SKM-1 (cell line): ENCODE measurements around the gene SYK.

Experiments
- DNase-seq: peaks from one replicate; lab custom pipeline; 2025; ENCODE audit not compliant: unreplicated experiment; lab: John Stamatoyannopoulos, UW

SYK gene

DNA sequence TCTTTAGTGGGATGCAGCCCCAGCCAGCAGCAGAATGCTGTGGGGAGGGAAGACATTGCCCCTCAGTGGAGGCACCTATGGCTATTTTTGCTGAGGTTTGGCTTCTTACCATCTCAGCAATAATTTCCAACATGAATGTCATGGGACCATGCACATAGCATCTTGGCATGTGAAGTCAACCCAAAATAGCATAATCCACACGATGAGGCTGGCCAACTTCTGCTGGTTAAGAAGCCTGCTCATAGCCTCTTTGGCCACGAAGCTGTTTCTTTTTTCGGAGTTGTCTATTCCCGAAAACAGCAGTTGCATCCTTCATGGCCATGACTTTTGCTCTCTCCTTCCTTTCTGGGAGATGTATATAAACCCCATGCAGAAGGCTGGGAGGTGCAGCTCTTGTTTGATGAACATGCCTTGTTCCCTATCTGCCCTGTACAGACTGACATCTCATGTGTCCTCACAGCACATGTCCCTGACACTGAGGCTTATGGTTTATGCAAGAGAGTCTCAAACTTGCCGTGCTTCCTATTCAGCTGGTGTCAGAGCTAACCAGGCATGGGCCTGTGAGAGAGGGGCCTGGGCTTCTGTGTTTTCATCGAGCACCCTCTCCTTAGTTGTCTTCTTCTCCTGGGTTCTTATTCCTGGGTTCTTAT, 45.3 kb downstream of the SYK start:
- no peak for DNase-seq

DNA sequence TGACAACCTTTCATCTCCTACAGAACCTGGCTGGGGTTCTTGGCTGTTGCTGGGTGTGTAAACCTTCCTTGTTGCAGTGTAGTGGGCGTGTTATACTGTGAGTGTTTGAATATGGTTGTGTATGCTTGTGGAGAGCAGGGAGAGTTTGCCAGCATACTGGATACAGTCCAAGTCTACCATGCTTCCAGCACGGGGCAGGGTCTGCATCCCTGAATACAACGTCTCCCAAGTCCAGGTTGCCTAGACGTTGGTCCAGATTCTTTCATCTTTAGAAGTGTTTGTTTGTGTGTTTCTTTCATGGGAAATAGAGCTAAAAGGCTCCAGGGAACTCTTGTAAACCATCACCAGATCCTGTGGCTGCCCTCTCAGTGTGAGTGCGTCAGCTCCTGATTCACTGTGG, 46.4 kb downstream of the SYK start:
- DNase-seq, result no peak

DNA sequence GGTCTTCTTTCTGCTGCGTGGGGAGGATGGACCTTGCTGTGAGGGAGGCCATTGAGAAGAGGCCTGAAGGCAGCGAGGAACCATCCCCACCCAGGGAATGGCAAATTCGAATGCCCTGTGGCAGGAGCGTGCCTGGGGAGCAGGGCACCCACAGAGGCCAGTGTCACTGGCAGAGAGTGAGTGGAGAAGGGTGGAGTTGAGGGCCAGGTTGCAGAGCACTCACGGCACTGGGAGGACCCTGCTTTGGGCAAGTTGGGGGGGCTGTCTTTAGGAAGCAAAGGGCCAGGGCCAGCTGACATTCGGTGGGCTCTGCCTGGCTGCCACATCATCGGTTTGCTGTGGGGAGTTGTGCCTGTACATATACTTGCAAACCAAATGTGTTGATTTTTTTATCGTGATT, 47.2 kb downstream of the SYK start:
- no peak for DNase-seq

DNA sequence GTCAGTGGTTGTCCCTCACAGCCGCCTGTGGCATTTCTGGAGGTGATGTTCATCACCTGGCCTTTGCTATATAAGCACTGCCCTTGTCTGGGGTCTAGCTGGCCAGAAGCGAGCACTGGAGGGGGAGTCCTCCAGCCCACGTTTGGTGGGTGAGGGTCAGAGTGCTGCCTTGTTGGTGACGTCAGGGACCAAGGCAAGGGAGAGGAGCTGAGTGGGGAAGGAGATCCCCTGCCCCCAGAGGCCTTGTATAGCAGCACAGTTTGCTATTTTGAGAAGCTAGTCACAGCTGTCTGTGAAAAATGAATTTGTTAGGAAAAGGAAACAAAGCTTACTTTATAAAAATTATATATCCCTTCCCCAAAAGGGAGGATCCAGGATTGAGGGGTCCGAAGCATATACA, 49.8 kb downstream of the SYK start:
- DNase-seq, result no peak

DNA sequence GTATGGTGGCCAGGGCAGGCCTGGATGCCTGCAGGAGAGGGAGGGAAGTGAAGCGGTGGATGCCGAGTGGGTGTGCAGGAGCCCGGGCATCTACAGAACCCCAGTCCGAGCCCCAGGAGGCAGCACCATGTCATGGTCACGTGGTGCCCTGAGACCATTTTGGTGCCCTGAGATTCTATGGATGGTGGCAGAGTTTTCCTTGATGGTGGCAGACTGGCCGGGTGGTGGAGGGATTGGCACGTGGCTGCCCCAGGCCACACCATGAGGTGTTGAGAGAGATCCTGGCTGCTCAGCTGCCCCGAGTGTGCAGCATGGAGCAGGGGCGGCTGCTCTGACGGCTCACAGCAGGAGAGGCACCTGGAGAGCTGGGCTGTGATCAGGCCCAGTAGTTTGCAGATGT, 52.3 kb downstream of the SYK start:
- no peak for DNase-seq

DNA sequence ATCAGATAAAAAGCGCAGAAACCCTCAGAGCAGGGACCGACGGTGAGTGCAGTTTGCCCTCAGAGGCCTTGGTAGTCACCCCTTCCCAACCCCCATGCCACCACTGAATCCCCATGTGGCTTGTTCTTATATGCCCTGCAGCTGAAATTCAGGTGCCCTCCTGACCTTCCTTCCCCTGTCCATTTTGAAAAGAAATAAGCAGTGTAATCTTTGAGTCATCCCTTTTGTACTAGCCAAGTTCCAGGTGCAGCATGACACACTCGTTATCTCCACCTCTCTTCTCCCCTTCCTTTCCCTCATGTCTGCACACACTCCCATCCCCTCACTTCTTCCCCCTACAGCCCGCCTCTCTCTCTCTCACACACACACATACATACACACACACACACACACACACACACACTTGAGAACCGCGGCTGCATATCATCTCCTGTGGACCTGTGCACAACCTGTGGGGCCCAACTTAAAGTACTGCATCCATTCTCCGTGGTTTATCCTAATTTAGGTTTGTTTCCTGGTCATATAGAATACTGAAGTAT, 53.1 kb downstream of the SYK start:
- DNase-seq, result no peak

DNA sequence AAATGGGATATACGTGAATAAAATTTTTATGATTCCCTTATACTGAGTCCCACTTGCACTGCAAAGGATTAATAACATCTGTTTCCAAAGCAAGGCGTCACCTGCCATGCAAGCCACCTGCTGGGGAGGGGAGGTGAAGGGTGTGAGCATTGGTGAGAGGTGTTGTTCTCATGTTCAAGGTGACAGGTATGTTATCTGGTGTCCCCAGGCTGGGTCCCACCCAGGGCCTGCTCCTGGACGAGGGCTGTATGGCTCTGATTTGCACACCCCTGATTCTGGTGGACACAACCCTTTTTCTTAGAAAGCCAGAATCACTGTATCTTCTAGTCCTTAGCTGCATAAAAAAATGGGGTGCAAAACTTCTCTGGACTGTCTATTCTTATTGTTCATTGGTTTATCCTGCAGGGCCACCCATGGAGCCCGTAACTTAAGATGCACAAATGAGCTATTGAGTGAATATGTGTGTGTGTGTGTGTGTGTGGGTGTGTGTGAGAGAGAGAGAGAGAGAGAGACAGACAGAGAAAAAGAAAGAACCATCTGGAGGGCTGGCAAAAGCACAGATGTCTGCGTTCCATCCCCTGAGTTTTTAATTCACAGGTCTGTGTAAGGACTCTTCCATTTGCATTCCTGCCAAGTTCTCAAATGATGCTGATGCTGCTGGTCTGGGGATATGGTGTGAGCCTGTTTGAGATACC, 53.7 kb downstream of the SYK start:
- no peak for DNase-seq

DNA sequence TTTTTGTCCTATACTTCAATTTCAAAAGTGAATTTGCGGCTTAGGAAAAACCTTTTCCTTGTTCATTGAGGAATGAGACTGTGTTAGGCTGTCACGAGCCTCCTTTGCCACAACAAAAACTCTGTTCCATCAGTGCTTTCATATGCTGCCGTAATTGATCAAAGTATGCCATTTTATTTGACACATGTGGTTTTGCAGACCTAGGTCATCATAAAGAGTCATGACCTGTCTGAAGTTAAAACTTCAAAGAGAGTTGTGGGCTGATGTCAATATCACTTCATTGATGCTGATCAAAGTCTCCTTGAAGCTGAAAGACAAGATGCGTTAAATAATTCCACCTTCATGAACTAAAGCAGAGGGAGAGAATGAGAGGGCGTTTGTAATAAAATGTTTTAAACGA, 55.5 kb downstream of the SYK start:
- DNase-seq, result no peak

DNA sequence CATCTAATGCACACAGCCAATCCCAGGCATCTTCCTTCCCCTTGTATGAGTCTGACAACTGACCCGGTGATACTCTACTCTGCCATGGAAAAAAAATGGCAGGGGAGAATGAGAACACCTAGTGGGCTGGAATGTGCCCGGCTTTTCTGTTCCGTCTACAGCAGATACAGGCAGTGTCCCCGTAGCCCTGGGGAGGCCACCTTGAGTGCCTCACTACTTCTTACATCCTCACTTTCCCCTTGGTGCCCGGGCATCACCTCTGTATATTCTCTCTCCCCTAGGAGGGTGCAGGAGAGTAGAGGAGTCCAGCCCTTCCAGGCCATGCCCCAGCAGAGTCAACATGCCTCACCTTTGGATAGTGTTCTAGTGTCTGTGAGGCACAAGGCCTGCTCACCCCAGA, 56.2 kb downstream of the SYK start:
- DNase-seq, result no peak

DNA sequence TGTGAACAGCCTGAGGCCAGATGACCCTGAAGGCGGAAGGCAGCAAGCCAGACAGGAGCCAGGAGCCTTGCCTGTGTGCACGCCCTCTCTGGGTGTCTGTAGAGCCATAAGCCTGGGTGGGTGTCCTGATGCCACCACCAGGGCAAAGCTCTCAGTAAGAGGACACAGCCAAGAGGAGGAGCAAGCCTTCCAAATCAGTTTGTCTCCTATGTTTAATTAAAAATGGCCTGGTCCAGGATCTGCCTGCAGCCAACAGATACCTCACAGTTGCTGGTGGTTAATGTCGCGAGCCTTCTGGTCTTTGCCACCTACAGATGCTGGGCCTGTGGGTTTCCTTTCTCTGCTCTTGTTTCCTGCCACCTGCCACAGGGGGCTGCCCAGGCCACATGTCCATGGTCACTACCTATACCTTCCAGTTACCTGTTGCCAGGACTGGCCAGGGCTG, 56.9 kb downstream of the SYK start:
- no peak for DNase-seq

DNA sequence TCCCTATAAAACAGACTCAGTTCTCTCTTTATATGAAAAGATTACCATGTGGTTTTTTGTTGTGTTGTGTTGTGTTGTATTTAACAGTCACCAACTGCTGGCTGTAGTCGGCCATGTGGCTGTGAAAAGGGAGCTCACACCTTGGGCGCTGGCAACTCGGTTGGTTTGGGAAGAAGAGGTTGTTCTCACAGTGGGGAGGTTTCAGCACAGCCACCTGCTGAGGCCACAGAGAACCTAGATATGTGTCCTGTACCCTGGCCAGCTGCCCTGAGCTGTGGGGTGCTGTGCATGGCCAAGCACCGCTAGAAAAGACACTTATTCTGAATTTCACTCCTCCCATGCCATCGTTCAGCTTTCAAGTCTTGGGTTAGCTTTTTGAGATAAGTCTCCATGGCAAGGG, 58.8 kb downstream of the SYK start:
- no peak for DNase-seq

DNA sequence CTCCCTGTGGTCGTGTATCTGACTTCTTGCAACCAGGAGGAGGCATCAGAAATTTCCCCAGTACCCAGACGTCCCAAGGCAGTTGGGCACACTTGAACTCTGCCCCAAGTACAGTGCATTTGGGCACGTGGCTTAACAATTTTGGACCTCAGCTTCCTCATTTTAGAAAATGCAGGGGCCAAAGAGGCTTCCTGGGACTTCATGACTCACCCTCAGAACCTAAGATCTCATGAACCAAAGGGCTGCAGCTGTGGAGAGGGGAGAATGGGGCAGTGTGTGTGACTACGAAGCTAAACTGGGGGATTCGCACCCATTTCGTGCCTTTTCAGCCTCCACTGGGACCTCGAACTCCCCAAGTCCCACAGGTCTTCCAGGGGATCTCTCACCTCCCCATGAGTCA, 59.2 kb downstream of the SYK start:
- DNase-seq, result peak; percentile 27

DNA sequence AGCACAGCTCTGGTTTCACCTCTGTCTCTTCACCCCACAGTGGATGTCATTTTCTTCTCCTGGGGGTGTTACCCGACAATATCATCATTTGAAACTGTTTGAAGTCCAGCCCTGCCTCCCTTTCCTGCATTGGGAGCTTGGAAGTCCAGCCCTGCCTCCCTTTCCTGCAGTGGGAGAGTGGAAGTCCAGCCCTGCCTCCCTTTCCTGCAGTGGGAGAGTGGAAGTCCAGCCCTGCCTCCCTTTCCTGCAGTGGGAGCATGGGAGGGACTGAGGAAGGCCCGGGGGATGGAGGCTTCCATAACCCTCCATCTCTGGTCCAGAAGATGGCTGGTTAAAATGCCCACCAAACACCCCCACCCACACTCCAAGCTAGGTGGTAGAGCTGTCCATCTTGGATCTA, 59.8 kb downstream of the SYK start:
- no peak for DNase-seq

DNA sequence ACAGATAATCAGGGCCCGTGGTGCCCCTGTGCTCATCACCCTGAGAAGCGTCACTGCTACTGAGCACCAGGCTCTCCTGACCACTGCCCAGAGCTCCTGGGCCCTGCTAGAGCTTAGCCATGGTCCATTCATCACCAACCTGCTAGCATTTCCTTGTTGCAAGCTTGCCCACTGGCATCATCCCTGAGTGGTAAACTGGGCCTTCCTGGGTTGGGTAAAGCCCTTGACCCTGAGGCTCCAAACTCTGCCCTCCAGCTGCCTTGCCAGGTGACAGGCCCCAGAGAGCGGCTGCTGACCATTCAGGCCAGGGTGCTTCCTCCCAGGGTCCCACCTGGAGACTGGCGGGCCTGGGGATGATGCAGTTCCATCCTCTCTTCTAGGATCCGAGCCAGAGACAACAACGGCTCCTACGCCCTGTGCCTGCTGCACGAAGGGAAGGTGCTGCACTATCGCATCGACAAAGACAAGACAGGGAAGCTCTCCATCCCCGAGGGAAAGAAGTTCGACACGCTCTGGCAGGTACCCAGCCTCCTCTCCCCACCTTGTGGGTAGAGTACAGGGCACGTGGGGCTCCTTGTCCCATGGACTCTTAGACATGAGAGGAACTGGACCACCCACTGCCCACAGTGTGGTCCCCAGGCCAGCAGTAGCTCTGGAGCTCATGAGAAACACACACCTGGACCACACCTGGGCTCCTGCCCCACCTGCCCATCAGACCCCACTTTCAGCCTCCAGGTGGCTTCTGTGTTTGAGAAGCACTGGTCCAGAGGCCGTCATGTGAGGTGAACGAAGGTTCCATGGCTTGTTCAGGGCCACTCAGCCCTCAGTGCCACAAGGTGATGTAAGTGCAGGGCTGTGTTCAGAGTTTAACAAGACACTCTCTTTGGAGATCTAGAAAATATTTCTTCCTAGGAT, 60.5 kb downstream of the SYK start:
- DNase-seq, result no peak

DNA sequence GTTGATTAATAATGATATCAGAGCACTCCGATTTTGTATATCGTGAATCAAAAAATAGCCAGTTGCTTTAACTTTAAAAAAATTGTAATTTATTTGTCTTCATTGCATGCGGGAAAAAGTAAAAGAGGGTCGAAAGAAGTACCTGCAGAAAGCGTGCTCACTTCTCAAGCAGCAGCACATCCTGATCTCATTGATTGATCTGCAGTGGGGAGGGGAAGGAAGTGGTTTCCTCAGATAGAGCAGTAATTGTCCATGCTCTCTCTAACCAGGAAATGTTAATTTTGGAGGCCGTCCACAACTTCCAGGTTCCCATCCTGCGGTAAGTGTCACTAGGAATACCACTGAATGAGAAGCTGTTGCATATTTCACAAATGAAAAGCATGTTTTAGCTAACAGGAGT, 63.2 kb downstream of the SYK start:
- DNase-seq, result no peak

DNA sequence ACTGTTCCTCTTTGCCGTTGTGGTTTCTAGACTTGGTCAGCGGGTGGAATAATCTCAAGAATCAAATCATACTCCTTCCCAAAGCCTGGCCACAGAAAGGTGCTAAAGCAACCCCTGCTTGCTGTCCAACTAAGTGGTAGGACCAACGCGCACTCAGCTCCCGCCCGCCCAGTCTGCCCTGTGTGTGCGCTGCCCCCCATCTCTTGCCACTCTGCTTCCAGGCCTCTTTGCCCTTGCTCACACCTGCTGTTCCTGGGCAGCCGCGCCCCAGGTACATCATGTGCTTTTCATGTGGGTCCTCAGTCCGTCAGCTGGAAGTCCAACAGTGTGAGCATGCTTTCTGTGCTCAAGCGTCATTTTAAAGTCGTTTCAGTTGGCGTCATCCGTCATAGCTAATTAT, 65.5 kb downstream of the SYK start:
- no peak for DNase-seq

DNA sequence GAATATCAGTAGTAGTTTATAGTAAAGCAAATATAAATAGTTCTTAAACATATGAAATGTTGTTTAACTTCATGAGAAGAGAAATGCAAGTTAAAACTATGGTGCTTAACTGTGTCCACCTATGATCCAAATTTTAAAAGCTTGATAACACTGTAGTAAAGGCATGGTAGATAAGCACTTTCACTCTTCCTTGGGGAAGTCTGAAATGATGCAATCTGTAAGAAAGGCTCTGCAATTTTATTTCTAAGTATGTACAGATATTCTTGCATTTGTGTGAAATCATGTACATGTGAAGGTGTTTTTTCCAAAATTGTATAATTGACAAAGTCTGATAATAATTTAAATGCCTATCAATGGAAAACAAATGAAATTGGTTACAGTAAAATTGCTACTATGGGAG, 66.9 kb downstream of the SYK start:
- DNase-seq, result no peak

DNA sequence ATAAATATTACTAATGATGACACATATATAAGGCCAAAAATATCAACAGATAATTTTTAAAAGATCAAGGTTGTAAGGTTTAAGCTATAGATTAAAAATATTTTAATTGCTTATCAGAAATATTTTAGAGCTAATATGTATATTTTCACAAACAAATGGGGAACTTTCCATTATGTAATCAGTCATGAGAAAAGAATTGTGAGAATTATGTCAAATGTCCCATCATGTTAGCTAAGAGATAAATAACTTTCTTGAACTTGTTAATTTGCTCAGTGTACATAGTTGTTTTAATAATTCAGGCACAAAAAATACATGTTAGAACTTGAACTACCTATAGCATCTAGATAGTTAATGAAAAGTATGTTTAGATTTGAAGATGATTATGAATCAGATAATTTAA, 67.7 kb downstream of the SYK start:
- DNase-seq, result no peak

DNA sequence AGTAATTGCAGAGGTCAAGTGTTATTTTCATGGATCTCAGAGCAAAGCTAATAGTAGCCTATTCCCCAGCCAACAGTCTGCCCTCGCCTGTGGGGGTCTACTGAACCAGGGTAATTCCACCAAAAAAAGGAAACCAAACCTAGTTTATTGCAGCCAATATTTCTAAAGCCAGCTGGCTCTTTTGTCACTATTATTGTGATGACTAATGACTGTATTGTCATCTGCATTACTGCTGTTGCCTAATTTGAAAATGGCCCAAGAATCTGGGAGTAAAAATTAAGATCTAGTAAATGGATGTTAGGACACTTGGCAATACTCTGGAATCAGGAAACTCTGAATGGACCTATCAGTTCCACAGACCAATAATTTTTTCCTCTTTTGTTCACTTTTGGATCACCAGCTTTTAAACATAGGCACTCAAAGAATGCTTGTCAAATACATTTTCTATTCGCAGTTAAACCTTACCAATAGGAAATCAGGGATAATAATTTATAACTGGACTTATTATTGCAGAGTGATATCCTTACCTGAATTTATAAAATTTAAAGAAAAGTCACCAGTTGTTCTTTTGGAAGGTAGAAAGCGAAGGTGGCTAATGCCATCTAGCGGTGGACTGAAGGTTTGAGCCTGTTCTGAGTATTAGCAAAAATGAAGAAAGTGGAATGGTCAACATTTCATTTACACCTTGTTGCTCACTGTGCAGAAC, 69.2 kb downstream of the SYK start:
- peak; percentile 1 for DNase-seq

DNA sequence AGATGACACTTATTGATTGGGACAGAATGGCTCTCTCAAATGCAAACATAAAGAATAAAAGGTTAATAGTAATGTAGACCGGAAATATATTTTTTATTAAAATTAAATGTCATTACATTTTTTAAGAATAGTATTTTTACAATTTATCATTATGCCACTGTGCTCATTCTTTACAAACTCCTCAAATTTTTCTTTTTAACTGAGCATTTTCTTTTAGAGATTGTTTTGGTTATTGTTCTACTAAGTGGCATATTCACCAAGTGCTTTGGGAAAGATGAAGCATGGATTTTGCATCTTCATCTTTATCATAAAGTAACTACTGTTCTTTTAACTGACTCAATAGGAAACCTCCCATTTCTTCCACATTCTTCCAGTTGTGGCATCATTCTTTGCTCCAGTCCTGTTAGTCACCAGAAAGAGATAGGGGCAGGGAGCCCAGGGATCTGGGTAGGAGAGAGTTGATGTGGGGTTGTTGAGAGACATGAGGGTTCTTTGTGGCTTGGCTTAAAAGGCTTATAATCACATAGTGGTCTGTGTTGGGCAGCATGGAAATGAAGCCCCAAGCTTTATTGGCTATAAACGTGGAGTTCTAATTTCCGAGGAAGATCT, 69.8 kb downstream of the SYK start:
- DNase-seq, result no peak

DNA sequence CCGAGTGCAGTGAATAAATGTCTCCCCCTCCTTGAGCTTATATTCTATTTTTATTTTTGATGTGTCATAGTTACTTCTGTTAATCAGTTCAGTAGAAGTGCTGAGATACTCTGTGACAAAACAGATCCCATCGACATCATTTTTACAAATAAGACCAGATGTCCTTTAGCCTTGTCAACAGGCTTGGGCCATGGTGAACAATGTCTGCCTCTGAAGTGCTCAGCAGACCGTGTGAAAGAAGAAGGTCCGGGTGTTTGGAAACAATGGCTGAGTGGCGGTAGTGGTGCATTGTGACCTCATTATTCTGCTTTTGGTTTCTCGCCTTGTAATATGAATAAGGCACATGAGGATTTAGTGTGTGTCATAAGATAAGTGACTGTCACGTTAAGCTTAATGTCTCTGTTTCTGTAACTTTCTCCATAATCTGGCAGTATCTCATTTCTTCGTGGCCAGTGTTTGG, 71.2 kb downstream of the SYK start:
- no peak for DNase-seq
